H1 (cell line): ENCODE data around the gene SUCNR1. TPM values are rescaled to one million over a fixed set of nuclear protein-coding genes. Genes with fewer than 3 reads are reported as not detected.

Experiments used
- CHD7 ChIP-seq: fragments of 300-600 bp; sonication (generic); IDR thresholded peaks from 2 replicates; pipeline ENCODE4 v1.7.1; 2012; ENCODE audit warnings: low read length, moderate library complexity, mild to moderate bottlenecking, inconsistent platforms; ENCODE audit not compliant: insufficient replicate concordance
- polyA plus RNA-seq, 7 experiments: library from polyadenylated mRNA; depleted of rRNA in 3 of 7; stranded (reverse) in 5 of 7; unstranded in 2 of 7; fragments of >200 nt in 5 of 7; fragments of 200-250 nt in 2 of 7; gene quantifications; 1 replicate in 5 of 7; 2 replicates in 1 of 7; 4 replicates in 1 of 7; pipeline versions ENCODE4 v1.2.1 to v1.2.3, GENCODE V29; 2011 to 2013; ENCODE audit warnings: missing spikeins in 2 of 7, mixed read lengths in 2 of 7
- total RNA-seq: library from RNA; stranded (reverse); fragmentation: NEBNext Ultra II Directional; extraction: Animal tissue kit (Norgen Biotek cat#: 25700); gene quantifications from 2 replicates; pipeline ENCODE4 v1.2.1, GENCODE V29; 2021

SUCNR1 gene
- total and polyA plus RNA-seq, 2 of the 8 experiments (the other 6 are each of a cell fraction or from before 2014, with no cell fraction given): not detected

- no peak for TF ChIP-seq CHD7
Observed at GRCh38 chr3:151837057-151837456, 36.4 kb upstream of the SUCNR1 start (continued).
